HG02798 (cell line): ENCODE data around the gene SYCE1.
"Not testable (repeated sequence)": the region's sequence is repeated elsewhere in the genome, so short reads cannot be mapped to it uniquely, and the experiment has no call there.

Experiments used
- ATAC-seq: cut with Tn5 transposase; IDR thresholded peaks from one replicate; pipeline ENCODE4 v1.9.1; 2021; ENCODE audit warnings: mild to moderate bottlenecking; ENCODE audit not compliant: unreplicated experiment, poor library complexity

The SYCE1 gene

GRCh38 chr10:133518517-133518916, 46.9 kb downstream of the SYCE1 start:
- not testable (repeated sequence) for ATAC-seq

GRCh38 chr10:133516057-133516456, 49.3 kb downstream of the SYCE1 start:
- ATAC-seq = no peak

GRCh38 chr10:133515471-133515870, 49.9 kb downstream of the SYCE1 start:
- ATAC-seq = no peak

GRCh38 chr10:133511907-133512528, 53.4 kb downstream of the SYCE1 start:
- ATAC-seq = no peak

- no peak for ATAC-seq
These were observed 54.0 kb downstream of the SYCE1 start for GRCh38 chr10:133511408-133511807.

GRCh38 chr10:133509700-133510099, 55.7 kb downstream of the SYCE1 start:
- no peak for ATAC-seq
